Articular chondrocyte of knee joint (primary cell): Measurements from ENCODE around the gene SHCBP1. TPM values are rescaled to one million over a fixed set of nuclear protein-coding genes. Genes with fewer than 3 reads are reported as not detected.

ENCODE experiments used
- small RNA-seq: library from RNA; depleted of rRNA; stranded (forward); fragments of <200 nt; gene quantifications from one replicate; pipeline ENCODE3, GENCODE V24; 2012
- total RNA-seq: library from RNA; depleted of rRNA; stranded (reverse); fragments of >200 nt; gene quantifications from 2 replicates; pipeline ENCODE4 v1.2.3, GENCODE V29; 2012

The SHCBP1 gene, protein sequence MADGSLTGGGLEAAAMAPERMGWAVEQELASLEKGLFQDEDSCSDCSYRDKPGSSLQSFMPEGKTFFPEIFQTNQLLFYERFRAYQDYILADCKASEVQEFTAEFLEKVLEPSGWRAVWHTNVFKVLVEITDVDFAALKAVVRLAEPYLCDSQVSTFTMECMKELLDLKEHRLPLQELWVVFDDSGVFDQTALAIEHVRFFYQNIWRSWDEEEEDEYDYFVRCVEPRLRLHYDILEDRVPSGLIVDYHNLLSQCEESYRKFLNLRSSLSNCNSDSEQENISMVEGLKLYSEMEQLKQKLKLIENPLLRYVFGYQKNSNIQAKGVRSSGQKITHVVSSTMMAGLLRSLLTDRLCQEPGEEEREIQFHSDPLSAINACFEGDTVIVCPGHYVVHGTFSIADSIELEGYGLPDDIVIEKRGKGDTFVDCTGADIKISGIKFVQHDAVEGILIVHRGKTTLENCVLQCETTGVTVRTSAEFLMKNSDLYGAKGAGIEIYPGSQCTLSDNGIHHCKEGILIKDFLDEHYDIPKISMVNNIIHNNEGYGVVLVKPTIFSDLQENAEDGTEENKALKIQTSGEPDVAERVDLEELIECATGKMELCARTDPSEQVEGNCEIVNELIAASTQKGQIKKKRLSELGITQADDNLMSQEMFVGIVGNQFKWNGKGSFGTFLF
- 11.6 and 16.5 TPM in 2 replicates for total RNA-seq

DNA sequence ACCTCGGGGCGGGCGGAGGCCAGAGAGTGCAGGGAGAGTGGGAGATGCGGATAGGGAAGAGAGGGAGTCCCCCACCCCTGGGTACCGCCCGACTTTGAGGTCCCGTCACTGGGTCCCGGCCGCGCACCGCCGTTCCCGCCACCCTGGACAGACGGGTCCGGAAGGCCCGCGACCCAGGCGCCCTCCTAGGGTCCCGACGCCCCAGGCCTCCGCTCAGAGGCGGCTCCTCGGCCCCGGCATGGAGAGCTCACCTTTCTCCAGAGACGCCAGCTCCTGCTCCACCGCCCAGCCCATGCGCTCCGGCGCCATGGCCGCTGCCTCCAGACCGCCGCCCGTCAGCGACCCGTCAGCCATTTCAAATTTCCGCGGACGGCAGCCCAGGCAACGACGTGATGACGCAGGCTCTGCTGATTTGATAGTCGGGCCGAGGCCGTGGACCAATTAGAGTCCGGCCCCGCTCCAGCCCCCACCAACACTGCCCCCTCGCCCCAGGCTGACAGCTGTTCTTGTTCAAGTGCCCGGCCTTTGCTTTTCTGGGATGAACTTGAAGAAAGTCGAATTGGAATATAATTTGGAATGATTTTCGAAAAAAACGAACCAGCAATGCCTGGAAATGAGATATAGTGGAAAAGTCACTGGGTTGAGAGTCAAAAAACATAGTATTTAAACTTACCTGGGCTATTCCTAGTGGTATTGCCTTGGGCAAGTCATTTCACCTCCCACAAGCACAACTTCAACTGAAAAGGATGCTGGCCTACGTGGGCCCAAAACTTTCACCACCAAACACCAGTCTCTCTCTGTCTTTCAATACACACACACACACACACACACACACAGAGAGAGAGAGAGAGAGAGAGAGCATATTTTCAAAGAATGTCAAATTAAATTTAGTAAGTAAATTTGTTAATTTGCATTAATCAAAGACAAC lies at the start of gene SHCBP1:
TSS of gene SHCBP1 (minus strand) at position 374 of the 928 bp plus-strand sequence. CDS start at position 354, 20 bp downstream.

Small RNA genes within 50 kb of the gene (small RNA-seq; reads per million reads assigned to genes)
- gene RNU6-845P, result not detected

Other genes starting within 250 kb of the SHCBP1 start
- 159 and 166 TPM in 2 replicates for gene VPS35, start 67.8 kb upstream of the SHCBP1 start, total RNA-seq
- gene ORC6, start 68.3 kb upstream of the SHCBP1 start, total RNA-seq, result 5.2 and 6.3 TPM in 2 replicates
- 0.39 and 0.54 TPM in 2 replicates for gene MYLK3, start 127.0 kb upstream of the SHCBP1 start, total RNA-seq
- 6.8 and 8.6 TPM in 2 replicates for gene C16orf87, start 209.8 kb upstream of the SHCBP1 start, total RNA-seq